PC-3 (cell line): Measurements from ENCODE around the gene MTA1. TPM values are rescaled to one million over a fixed set of nuclear protein-coding genes. Genes with fewer than 3 reads are reported as not detected.
A peak's percentile ranks its signal among the peaks of the same experiment; 100 is the strongest.

Experiments used
- ATAC-seq: fragments of 200-7000 bp; cut with Tn5 transposase; 2 replicates; pipeline ENCODE4 v1.9.1; 2020; ENCODE audit warnings: mild to moderate bottlenecking, moderate library complexity
- BruUV-seq: library from RNA; stranded (reverse); fragments of 400-500 nt; replicated peaks from 2 replicates; lab custom pipeline; 2021; lab: Mats Ljungman, UMichigan
- CTCF ChIA-PET: fragments of 300-600 bp; sonication (Branson Sonifier 250); formaldehyde crosslinking; loops from one replicate; lab custom pipeline; 2022; ENCODE audit warnings: antibody characterized with exemption; lab: Charles Lee
- POLR2A ChIA-PET: fragments of 300-600 bp; sonication (Branson Sonifier 250); formaldehyde crosslinking; loops from one replicate; lab custom pipeline; 2022; ENCODE audit warnings: antibody characterized with exemption; ENCODE audit not compliant: unreplicated experiment; lab: Charles Lee
- DNase-seq: peaks from one replicate; pipeline ENCODE4 v3.0.0-alpha.2; 2015
- H2AFZ ChIP-seq: fragments of 300-600 bp; sonication (generic); 2 replicates; pipeline ENCODE4 v1.6.0; 2016; ENCODE audit warnings: antibody characterized with exemption, low read length
- H3F3A ChIP-seq: fragments of 300-600 bp; sonication (generic); one replicate; pipeline ENCODE4 v1.6.0; 2017; ENCODE audit warnings: antibody characterized with exemption, low read length, control low read depth, mild to moderate bottlenecking; ENCODE audit not compliant: unreplicated experiment
- H3K27ac ChIP-seq: fragments of 300-600 bp; sonication (generic); 2 replicates; pipeline ENCODE4 v1.5.1; 2016; ENCODE audit warnings: mild to moderate bottlenecking, low read length
- H3K27me3 ChIP-seq: fragments of 300-600 bp; sonication (generic); 2 replicates; pipeline ENCODE4 v1.6.1; 2016; ENCODE audit warnings: low read length, mixed read lengths
- H3K36me3 ChIP-seq: fragments of 300-600 bp; sonication (generic); 2 replicates; pipeline ENCODE4 v1.6.1; 2016; ENCODE audit warnings: low read depth, mixed run types, low read length, mixed read lengths
- H3K4me1 ChIP-seq: fragments of 300-600 bp; sonication (generic); 2 replicates; pipeline ENCODE4 v1.5.1; 2016; ENCODE audit warnings: low read length; ENCODE audit not compliant: insufficient read depth
- H3K4me2 ChIP-seq: fragments of 300-600 bp; sonication (generic); 2 replicates; pipeline ENCODE4 v1.6.0; 2016; ENCODE audit warnings: low read length
- H3K4me3 ChIP-seq: fragments of 300-600 bp; sonication (generic); 2 replicates; pipeline ENCODE4 v1.5.1; 2016; ENCODE audit warnings: mild to moderate bottlenecking, low read length, mixed read lengths
- H3K79me2 ChIP-seq: fragments of 300-600 bp; sonication (generic); 2 replicates; pipeline ENCODE4 v1.6.1; 2017; ENCODE audit warnings: low read length, mixed read lengths
- H3K9ac ChIP-seq: fragments of 300-600 bp; sonication (generic); 2 replicates; pipeline ENCODE4 v1.6.0; 2016; ENCODE audit warnings: mild to moderate bottlenecking, low read length
- H3K9me2 ChIP-seq: fragments of 300-600 bp; sonication (generic); replicated peaks from 2 replicates; pipeline ENCODE4 v1.6.1; 2016; ENCODE audit warnings: mixed run types, low read length, mixed read lengths
- H3K9me3 ChIP-seq: fragments of 300-600 bp; sonication (generic); 2 replicates; pipeline ENCODE4 v1.6.1; 2016; ENCODE audit warnings: low read length, mixed read lengths
- H4K20me1 ChIP-seq: fragments of 300-600 bp; sonication (generic); 2 replicates; pipeline ENCODE4 v1.6.1; 2016; ENCODE audit warnings: low read length, mixed read lengths
- EZH2 ChIP-seq: fragments of 300-600 bp; sonication (generic); IDR thresholded peaks from one replicate; pipeline ENCODE4 v1.6.1; 2017; ENCODE audit warnings: antibody characterized with exemption, mild to moderate bottlenecking, low read length; ENCODE audit not compliant: unreplicated experiment
- EZH2phosphoT487 ChIP-seq: fragments of 300-600 bp; sonication (generic); IDR thresholded peaks from 2 replicates; pipeline ENCODE4 v1.6.1; 2018; ENCODE audit warnings: mild to moderate bottlenecking, antibody characterized with exemption, low read length, borderline replicate concordance
- intact Hi-C: fragments of 100-400 bp; cut with micrococcal nuclease; formaldehyde crosslinking; loops from 2 replicates; pipeline ENCODE4 v1.9.0; 2023
- total RNA-seq: library from RNA; depleted of rRNA; stranded (reverse); fragments of >200 nt; gene quantifications from 2 replicates; pipeline ENCODE4 v1.2.3, GENCODE V29; 2014
- TF ChIP-seq, protein P1 (sequence below): fragments of 300-600 bp; sonication (generic); conservative IDR thresholded peaks from 2 replicates; pipeline ENCODE4 v1.5.1; 2017; ENCODE audit warnings: antibody characterized with exemption, low read depth, mild to moderate bottlenecking, low read length

The MTA1 gene
- total RNA-seq, 1 experiment from 2014 or later: 82.3 TPM

DNA sequence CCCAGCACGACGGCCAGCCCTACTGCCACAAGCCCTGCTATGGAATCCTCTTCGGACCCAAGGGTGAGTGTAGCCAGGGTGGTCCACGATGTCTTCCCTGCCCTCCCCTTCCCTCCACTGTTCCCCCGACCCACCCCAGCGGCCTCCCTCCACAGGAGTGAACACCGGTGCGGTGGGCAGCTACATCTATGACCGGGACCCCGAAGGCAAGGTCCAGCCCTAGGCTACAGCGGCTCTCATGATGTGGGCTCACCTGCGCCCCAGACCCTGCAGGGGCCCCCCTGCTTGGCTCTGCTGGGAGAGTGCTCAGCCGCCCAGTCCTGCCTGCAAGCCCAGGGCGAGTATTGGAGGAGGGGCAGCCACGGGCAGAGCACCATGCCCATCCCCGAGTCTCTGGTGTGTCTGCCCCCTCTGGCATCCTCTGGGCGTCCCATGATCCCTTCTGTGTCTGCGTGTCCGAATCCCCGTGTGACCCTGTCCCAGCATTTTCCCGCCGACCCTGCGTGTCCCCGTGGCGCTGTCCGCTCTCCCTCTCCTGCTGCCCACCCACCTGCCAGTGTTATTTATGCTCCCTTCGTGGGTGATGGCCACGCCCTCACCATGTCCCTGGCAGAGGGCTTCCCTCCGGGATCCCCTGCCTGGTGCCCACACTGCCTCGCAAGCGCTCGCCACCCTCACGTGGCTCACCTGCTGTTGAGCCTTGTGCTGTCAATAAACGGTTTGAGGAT, 60.0 kb downstream of the MTA1 start:
- intact Hi-C loops: no loop called here
- no peak overlapping the region for H3K4me3 ChIP-seq
- H3K4me1 ChIP-seq: peaks cover 56% of the 10 kb centered on the region
- H3K27me3 ChIP-seq: no peaks in the 10 kb centered on the region
- H3K9ac ChIP-seq: no peak overlapping the region
- no peak for ATAC-seq
- CTCF ChIA-PET: no interaction called here
- BruUV-seq: TSS peak; percentile 27
- H3K36me3 ChIP-seq: no peaks in the 10 kb centered on the region
- H3K9me2 ChIP-seq: no peaks in the 10 kb centered on the region
- no peak overlapping the region for H2AFZ ChIP-seq
- H3K79me2 ChIP-seq: peaks cover 8% of the 10 kb centered on the region
- no peak overlapping the region for H3K27ac ChIP-seq
- TF ChIP-seq EZH2 (no peak), EZH2phosphoT487 (no peak)
- TF ChIP-seq, protein P1, sequence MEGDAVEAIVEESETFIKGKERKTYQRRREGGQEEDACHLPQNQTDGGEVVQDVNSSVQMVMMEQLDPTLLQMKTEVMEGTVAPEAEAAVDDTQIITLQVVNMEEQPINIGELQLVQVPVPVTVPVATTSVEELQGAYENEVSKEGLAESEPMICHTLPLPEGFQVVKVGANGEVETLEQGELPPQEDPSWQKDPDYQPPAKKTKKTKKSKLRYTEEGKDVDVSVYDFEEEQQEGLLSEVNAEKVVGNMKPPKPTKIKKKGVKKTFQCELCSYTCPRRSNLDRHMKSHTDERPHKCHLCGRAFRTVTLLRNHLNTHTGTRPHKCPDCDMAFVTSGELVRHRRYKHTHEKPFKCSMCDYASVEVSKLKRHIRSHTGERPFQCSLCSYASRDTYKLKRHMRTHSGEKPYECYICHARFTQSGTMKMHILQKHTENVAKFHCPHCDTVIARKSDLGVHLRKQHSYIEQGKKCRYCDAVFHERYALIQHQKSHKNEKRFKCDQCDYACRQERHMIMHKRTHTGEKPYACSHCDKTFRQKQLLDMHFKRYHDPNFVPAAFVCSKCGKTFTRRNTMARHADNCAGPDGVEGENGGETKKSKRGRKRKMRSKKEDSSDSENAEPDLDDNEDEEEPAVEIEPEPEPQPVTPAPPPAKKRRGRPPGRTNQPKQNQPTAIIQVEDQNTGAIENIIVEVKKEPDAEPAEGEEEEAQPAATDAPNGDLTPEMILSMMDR: no peak
- H3K9me3 ChIP-seq: no peaks in the 10 kb centered on the region
- no peak overlapping the region for H3K4me2 ChIP-seq
- no peak for DNase-seq
- no peaks in the 10 kb centered on the region for H4K20me1 ChIP-seq
- POLR2A ChIA-PET: no interaction called here
- no peaks in the 10 kb centered on the region for H3F3A ChIP-seq

DNA sequence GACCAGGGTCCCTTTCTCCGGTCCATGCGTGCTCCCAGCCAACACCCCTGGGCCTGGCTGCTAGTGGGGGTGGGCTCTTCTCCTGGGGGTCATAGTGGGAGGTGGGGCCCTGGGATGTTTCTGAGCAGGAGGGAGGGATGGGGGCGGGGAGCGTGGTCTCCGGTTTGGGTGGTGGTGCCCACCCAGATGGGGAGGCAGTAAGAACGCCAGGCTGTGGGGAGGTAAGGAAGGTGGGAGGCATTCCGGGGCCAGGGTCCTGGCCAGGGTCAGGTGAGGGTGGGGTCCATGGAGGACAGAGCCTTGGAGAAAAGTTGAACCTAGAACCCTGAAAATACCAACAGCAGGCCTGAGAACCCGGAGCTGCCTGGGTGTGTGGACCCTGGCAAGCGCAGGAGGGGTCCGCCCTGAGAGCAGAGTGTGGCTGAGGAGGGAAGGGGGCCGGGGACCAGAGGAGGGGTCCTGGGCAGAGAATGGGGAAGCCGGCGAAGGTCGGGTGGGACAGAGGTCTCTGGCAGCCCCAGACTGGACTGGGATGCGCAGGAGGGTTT, 60.6 kb downstream of the MTA1 start:
- intact Hi-C loops: no loop called here
- no peak overlapping the region for H3K4me3 ChIP-seq

More for the DNA sequence above, 60.6 kb downstream of the MTA1 start:
- Histone ChIP-seq H3K9me2 (no peaks in the 10 kb centered on the region), H2AFZ (no peak overlapping the region), H3F3A (no peaks in the 10 kb centered on the region), H3K4me1 (peaks cover 55% of the 10 kb centered on the region), H3K27ac (peak overlapping the region; percentile 100), H3K36me3 (no peaks in the 10 kb centered on the region), H4K20me1 (no peaks in the 10 kb centered on the region), H3K9ac (no peak overlapping the region; the same call in 1 of the 2 replicates), H3K79me2 (peaks cover 8% of the 10 kb centered on the region), H3K4me2 (peak overlapping the region; percentile 99; the same call in 1 of the 2 replicates), H3K27me3 (no peaks in the 10 kb centered on the region), H3K9me3 (no peaks in the 10 kb centered on the region)
- DNase-seq (no peak), ATAC-seq (no peak)
- ChIA-PET CTCF (interaction anchor here (0.6 to 1.9 kb wide), 5 partner anchors 9 to 88 kb away, joined by 3 to 24 read pairs (median 10); partner anchors contain the start of gene TEDC1), POLR2A (interaction anchor here (1.0 to 1.8 kb wide), 2 partner anchors 10 to 58 kb away, joined by 3 to 18 read pairs; no protein-coding TSS in a partner anchor)
- no peak for TF ChIP-seq EZH2phosphoT487
- TF ChIP-seq EZH2: no peak
- TF ChIP-seq, protein P1: no peak
- BruUV-seq: no TSS peak
